Suppressor macrophage treated with lipopolysaccharide for 4 hours (primary cell): ENCODE data around the gene PIK3C3.

Experiments used
- DNase-seq: peaks from one replicate; pipeline ENCODE4 v3.0.0-alpha.2; 2020

PIK3C3 gene

GRCh38 chr18:41954827-41955613, at the start of gene PIK3C3:
Gene PIK3C3 (plus strand): TSS chr18:41955234. CDS start chr18:41955292, 58 bp downstream.
- DNase-seq, result peak; percentile 98

DNA sequence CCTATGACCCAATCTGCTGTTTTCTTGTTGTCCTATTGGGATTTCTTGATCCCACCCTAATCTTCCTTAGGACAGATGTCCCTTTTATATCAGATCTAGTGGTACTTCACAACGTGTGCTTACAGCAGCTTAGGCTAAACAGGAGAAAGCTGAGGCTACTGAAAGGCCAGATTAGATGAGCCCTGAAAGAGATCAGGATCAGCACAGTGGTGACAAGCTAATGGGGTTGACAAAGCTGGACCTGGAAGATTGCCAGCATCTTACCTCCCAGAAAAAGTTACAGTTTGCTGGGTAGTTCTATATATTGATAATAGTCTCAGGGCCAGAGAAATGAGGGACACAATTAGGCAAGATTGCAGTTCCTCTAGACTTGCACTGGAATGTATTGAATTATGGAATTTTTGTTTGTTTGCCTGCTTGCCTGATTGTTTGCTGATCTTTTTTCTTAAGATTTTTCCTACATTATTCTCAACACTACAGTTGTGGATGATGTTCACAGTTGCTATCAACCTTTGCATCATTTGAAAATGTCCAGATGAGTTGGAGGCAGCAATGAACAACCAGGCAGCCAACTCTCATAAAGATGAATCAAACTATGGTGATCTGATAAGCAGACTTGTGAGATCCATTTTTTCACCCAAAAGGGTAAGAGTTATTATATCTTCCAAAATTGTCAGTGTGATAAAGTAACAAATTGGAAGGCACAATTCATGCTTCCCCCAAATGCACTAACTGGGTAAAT, 49.1 kb upstream of the PIK3C3 start:
- DNase-seq, result no peak

DNA sequence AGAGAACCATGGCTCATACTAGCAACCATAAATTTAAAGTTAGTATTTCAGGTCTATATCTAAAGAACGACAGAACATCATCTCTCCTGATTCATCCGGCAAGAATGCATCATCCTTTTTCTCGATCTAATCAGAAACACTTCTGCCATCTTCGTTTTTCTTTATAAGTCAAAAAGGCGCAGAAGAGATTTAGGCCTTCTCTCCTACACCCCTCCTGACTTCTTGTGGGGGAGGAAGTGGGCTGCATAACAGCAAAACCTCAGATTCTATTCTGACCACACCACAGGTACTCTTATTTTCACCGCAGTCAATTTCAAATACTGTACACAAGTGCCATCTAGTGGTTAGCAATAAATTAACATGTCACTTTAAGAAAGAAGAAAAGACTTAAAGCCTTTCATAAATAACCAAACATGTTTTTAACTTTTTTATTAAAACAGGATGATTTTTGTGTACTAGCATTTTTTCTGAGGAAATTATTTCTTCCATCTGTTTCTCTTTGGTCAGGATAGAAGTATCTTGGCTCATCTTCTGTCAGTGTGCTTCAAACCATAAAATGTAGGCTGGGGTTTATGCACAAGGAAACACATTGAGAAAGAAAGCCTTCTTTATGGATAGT, 48.4 kb upstream of the PIK3C3 start:
- DNase-seq, result peak; percentile 38

GRCh38 chr18:41917181-41917580, 37.9 kb upstream of the PIK3C3 start:
- DNase-seq, result no peak

GRCh38 chr18:41921770-41922169, 33.3 kb upstream of the PIK3C3 start:
- DNase-seq, result no peak

- no peak for DNase-seq
Measured at GRCh38 chr18:41922176-41922575, 32.9 kb upstream of the PIK3C3 start.

DNA sequence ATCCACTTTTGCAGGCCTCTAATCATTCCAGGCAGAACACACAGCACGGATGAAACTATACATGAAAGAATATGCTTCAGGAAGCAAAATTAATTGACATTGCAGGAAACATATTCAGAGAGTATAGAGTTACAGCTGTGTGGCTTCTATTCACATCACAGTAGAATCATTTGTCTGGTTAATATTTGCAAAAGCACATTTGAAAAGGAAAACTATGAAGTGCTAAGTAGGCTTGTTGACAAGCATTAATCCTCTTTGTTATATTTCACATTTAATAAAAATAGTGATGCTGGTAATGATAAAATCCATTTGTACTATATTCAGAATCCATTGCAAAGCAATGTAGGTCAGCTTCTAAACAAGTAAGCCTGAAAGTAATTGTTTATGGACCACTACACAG, 32.2 kb upstream of the PIK3C3 start:
- no peak for DNase-seq

- peak; percentile 73 for DNase-seq
Measured at GRCh38 chr18:41923446-41923845, 31.6 kb upstream of the PIK3C3 start.

DNA sequence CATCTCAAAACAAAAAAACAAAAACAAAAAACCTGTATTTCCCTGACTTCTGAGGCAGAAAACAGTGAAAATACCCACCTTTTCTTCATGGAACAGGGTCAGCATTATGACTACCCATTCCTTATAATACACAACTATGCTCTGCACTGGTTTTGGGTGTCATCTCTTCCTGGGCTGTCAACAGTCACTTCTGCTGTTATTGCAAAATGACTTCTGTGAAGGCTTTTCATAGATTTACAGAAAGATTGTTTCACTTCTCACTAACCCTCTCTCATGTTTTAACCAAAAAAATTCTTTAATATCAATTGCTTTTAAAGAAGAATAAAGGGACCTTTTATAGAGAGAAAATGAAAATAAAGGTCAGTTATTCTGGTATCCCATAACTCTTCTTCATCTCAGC, 26.5 kb upstream of the PIK3C3 start:
- DNase-seq, result peak; percentile 41

- DNase-seq, result no peak
Measured at GRCh38 chr18:41932899-41933298, 22.1 kb upstream of the PIK3C3 start.

- no peak for DNase-seq
Measured at GRCh38 chr18:41933778-41934177, 21.3 kb upstream of the PIK3C3 start.

DNA sequence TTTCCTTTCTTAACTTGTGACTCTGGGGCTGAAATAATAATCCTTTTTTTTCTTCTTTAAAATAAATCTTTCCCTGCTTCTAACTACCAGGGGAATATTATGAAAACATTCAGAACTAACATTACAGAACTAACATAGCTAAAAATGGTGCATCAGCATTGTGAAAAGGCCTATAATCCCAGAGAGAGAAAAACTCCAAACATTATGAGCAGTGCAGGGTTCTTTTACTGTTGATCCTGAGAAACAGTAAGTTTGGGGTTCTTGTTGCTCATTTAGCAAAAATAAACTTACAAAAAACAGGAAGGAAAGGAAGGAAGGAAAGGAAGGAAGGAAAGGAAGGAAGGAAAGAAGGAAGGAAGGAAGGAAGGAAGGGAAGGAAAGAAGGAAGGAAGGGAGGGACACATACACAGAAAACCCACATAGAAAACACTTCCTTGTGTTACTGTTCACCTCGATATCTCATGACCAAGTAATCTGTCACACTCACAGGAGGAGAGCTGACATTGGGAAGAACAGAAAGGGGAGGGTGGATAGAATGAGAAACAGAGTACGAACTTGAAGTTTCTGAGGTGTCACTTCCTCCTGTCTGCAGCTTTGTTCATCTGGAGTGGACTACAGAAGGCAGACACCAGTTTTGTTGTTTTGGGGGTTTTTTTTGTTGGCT, 18.4 kb upstream of the PIK3C3 start:
- peak; percentile 13 for DNase-seq

GRCh38 chr18:41938445-41938844, 16.6 kb upstream of the PIK3C3 start:
- DNase-seq, result peak; percentile 75

GRCh38 chr18:41939326-41939725, 15.7 kb upstream of the PIK3C3 start:
- DNase-seq, result no peak

GRCh38 chr18:41940506-41941215, 14.4 kb upstream of the PIK3C3 start:
- DNase-seq, result no peak

- no peak for DNase-seq
Measured at GRCh38 chr18:41942254-41942653, 12.8 kb upstream of the PIK3C3 start.

GRCh38 chr18:41948544-41949110, 6.4 kb upstream of the PIK3C3 start:
- no peak for DNase-seq

DNA sequence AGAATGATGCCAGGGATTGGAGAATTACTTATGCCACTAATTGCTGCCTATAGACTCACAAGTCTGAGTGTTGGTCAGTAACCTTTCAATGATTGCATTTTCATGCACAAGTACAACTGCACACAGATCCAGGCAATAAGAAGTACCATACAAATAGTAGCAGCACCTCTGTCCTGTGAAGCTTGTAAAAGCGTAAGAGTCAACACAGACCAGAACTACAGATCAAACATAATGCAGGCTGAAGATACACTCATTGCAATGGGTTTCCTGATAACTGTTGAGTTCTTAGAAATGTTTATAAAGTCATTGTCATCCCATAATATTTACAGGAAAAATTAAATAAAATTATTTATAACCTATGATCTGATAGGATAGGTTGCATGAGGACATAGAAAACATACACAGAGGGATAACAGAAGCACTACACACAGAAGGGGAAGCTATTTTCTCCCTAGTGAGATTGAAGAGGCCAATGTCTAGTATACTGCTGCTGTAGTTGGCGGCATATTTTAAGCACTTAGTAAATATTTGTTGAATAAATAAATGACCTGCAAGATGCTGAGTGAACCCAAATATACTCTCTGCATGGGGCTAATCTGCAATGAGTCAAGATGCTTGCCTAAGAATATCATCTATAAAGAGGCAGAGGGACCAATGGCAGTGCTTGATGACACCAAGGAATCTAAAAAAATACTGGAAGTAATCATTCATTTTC, 5.7 kb upstream of the PIK3C3 start:
- no peak for DNase-seq

DNA sequence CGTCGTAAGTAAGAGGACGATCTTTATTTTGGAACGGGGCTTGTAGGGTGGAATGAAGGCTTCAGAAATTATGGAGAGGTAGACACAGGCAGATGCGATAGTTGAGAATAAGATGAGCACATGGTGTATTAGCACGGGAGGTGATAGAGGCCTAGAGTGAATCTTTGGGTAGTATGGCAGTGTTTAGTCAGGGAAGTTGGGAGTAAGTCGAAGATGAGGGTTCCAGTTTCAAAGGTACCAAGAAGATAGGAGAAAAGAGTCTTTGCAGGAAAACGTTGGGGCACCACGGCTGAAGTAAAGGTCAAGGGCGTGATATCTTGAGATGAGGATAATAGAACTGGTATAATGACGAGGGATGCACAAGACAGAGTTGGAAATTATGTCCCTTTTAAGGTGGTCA, 654 bp downstream of the PIK3C3 start:
- DNase-seq, result peak; percentile 5

DNA sequence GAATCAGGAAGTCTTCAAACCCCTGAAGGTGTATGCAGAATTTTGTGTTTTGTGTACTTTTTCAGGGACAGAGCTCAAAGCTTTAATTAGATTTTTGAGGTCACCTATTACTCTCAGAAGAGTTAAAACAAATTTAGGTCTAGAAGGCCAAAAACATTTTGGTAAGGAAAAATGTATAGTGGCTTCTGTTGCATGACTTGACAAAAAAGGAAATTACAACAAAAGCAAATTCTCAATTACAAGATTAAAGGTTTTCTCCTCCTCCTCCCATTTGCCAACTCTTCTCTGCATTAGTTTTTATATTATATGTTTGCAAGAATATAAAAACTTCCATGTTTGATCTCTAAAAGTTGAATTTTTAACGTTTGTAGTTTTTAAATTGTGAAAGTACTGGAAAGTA, 4.0 kb downstream of the PIK3C3 start:
- DNase-seq, result no peak

- DNase-seq, result no peak
Measured at GRCh38 chr18:41965634-41966255, 10.7 kb downstream of the PIK3C3 start.
